Prostate gland (tissue), 2 donors: ENCODE results near the gene STK17B. TPM values are rescaled to one million over a fixed set of nuclear protein-coding genes. Genes with fewer than 3 reads are reported as not detected.

Experiments used
- DNase-seq: peaks from one replicate; pipeline ENCODE4 v3.0.0-alpha.2; 2019; ENCODE audit warnings: low spot score
- H3K27ac ChIP-seq, 2 donors: fragments of 200-600 bp; sonication (generic); 2 replicates each; pipeline ENCODE4 v1.5.1; 2017 to 2019
- H3K27me3 ChIP-seq: fragments of 200-600 bp; sonication (generic); replicated peaks from 2 replicates; pipeline ENCODE4 v1.5.1; 2019; ENCODE audit not compliant: insufficient read depth
- H3K36me3 ChIP-seq, 2 donors: fragments of 200-600 bp; sonication (generic); 1 replicate in 1 of 2; 2 replicates in 1 of 2; pipeline versions ENCODE4 v1.5.1 to v1.8.1; 2017 to 2019
- H3K4me1 ChIP-seq: fragments of 200-600 bp; sonication (generic); replicated peaks from 2 replicates; pipeline ENCODE4 v1.5.1; 2019
- H3K4me3 ChIP-seq, 2 donors: fragments of 200-600 bp; sonication (generic); 2 replicates each; pipeline ENCODE4 v1.5.1; 2017 to 2019
- H3K9me3 ChIP-seq: fragments of 200-600 bp; sonication (generic); 2 replicates; pipeline ENCODE4 v1.5.1; 2017
- POLR2A ChIP-seq: fragments of 450-650 bp; IDR thresholded peaks from one replicate; pipeline ENCODE4 v1.6.1; 2016; ENCODE audit warnings: antibody characterized with exemption, mild to moderate bottlenecking
- POLR2AphosphoS5 ChIP-seq: sonication (generic); formaldehyde crosslinking; IDR thresholded peaks from one replicate; pipeline ENCODE4 v1.6.1; 2017; ENCODE audit warnings: antibody characterized with exemption
- WGBS: methylation state at CpG from one replicate; pipeline ENCODE4 v1.1.5; 2018; 5-methylcytosine and 5-hydroxymethylcytosine counted together
- intact Hi-C: fragments of 100-400 bp; cut with DNase I; formaldehyde crosslinking; loops from one replicate; pipeline ENCODE4 v1.14.2; 2022
- total RNA-seq, 2 donors: library from RNA; depleted of rRNA; stranded (reverse); fragments of >200 nt; gene quantifications; one replicate each; pipeline ENCODE4 v1.1.0, GENCODE V29; 2016
- TF ChIP-seq, protein P1 (sequence below), 4 experiments: fragments of 200-600 bp in 2 of 4; fragments of 450-650 bp in 2 of 4; sonication (generic) in 2 of 4; IDR thresholded peaks; 1 replicate in 3 of 4; 2 replicates in 1 of 4; pipeline ENCODE4 v1.5.1; 2016 to 2019; ENCODE audit warnings: antibody characterized with exemption in 4 of 4, mild to moderate bottlenecking in 2 of 4, moderate library complexity in 2 of 4

The STK17B gene
- total RNA-seq, 2 donors from 2014 or later = 24.6 to 25.0 TPM

DNA sequence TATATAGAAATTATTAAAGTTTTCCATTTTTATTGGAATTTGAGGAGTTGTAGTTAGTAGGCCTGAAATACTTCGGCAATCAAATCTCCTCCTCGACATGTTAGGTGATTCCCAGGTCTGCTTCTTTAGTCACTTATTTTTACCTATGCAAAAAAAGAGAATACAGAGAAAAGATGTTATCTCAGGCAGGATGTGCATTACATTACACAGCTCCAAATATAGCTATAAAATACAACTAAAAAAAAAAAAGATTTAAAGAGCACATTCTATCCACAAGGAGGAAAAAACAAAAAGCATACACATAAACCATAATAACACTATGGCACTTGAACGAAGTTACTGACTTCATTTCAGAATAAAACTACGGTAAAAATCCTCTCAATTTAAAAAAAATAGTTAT, 8.1 kb downstream of the STK17B start:
- Histone ChIP-seq H3K9me3 (no peaks in the 10 kb centered on the region), H3K27ac (no peak overlapping the region), H3K27me3 (no peaks in the 10 kb centered on the region), H3K4me3 (no peak overlapping the region), H3K4me1 (no peaks in the 10 kb centered on the region), H3K36me3 (no peaks in the 10 kb centered on the region)
- WGBS = 81% methylated on average over 4 of the region's 4 CpGs
- TF ChIP-seq POLR2A = no peak
- intact Hi-C loops = no loop called here
- no peak for DNase-seq

DNA sequence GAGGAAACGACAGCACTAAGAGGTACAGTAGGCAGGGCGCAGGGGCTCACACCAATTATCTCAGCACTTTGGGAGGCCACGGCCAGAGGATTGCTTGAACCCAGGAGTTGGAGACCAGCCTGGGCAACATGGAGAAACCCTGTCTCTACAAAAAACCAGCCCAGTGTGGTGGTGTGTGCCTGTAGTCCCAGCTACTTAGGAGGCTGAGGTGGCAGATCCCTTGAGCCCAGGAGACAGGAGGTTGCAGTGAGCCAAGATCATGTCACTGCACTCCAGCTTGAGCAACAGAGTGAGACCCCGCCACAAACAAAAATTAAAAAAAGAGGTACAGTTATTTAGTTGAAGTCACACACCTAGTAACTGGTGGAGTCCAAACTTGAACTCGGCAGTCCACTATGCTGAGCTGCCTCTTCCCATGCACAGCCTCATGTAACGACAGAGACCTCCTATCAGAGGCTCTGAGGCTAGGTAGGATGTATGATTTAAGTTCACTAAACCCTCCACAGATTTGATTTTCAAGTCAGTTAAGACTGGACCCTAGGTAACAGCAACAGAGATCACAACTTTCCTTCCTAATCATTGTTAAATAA, 8.7 kb downstream of the STK17B start:
- TF ChIP-seq POLR2AphosphoS5 = no peak
- Histone ChIP-seq H3K9me3 (no peaks in the 10 kb centered on the region), H3K36me3 (no peaks in the 10 kb centered on the region), H3K27ac (no peak overlapping the region), H3K4me1 (no peaks in the 10 kb centered on the region), H3K27me3 (no peaks in the 10 kb centered on the region), H3K4me3 (no peak overlapping the region)
- intact Hi-C loops = no loop called here
- no peak for DNase-seq
- over 99% methylated on average over 6 of the region's 6 CpGs for WGBS

DNA sequence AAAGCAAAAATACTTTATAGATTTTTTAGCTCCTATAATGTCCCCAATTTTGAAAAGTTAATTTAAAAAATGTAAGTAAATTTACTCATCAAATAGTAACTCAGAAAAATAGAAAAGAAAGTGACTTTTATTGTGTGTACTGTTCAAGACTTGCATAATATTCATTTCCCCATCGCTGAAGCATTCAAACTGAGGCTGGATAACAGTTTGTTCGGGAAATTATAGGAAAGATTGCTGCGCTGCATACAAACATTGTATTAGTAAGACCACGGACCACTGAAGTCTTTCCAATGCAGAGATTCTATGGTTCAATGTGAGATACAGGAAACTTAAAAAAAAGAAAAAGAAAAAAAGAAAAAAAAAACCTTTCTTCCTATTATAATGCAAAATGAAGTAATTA, 10.4 kb downstream of the STK17B start:
- no peak for TF ChIP-seq POLR2AphosphoS5
- no peak for TF ChIP-seq POLR2A
- TF ChIP-seq, protein P1, sequence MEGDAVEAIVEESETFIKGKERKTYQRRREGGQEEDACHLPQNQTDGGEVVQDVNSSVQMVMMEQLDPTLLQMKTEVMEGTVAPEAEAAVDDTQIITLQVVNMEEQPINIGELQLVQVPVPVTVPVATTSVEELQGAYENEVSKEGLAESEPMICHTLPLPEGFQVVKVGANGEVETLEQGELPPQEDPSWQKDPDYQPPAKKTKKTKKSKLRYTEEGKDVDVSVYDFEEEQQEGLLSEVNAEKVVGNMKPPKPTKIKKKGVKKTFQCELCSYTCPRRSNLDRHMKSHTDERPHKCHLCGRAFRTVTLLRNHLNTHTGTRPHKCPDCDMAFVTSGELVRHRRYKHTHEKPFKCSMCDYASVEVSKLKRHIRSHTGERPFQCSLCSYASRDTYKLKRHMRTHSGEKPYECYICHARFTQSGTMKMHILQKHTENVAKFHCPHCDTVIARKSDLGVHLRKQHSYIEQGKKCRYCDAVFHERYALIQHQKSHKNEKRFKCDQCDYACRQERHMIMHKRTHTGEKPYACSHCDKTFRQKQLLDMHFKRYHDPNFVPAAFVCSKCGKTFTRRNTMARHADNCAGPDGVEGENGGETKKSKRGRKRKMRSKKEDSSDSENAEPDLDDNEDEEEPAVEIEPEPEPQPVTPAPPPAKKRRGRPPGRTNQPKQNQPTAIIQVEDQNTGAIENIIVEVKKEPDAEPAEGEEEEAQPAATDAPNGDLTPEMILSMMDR (IDR thresholded peaks at IDR 0.05) = no peak

DNA sequence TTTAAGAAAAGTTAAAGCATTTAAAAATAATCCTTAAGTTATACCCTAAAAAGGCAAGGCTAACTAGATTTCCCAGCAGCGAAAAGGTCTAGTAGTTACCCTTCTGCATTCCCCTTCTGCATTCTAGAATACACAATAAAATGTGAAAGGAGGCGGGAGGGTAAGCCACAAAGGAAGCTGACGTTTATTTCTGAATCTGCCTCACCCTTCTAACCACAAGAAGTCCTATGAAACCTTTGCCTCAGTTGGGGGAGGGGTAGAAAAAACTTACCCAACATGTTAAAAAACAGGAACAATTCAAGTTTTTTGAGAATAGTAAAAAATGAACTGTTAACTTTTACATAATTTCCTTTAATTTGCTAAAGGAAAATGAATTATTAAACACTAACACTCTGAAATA, 11.3 kb downstream of the STK17B start:
- Histone ChIP-seq H3K4me3 (no peak overlapping the region), H3K27me3 (no peaks in the 10 kb centered on the region), H3K9me3 (no peaks in the 10 kb centered on the region), H3K4me1 (no peaks in the 10 kb centered on the region), H3K36me3 (no peaks in the 10 kb centered on the region), H3K27ac (no peak overlapping the region)
- TF ChIP-seq, protein P1 (IDR thresholded peaks at IDR 0.05) = no peak
- peak; percentile 73 for TF ChIP-seq POLR2AphosphoS5
- peak; percentile 51 for DNase-seq
- 31% methylated on average over 3 of the region's 3 CpGs for WGBS
- intact Hi-C loops = no loop called here

More for the DNA sequence above, 10.4 kb downstream of the STK17B start:
- Histone ChIP-seq H3K9me3 (no peaks in the 10 kb centered on the region), H3K4me3 (no peak overlapping the region), H3K27me3 (no peaks in the 10 kb centered on the region), H3K4me1 (no peaks in the 10 kb centered on the region), H3K36me3 (no peaks in the 10 kb centered on the region), H3K27ac (no peak overlapping the region)
- 78% methylated on average over 4 of the region's 4 CpGs for WGBS
- intact Hi-C loops = no loop called here
- no peak for DNase-seq

DNA sequence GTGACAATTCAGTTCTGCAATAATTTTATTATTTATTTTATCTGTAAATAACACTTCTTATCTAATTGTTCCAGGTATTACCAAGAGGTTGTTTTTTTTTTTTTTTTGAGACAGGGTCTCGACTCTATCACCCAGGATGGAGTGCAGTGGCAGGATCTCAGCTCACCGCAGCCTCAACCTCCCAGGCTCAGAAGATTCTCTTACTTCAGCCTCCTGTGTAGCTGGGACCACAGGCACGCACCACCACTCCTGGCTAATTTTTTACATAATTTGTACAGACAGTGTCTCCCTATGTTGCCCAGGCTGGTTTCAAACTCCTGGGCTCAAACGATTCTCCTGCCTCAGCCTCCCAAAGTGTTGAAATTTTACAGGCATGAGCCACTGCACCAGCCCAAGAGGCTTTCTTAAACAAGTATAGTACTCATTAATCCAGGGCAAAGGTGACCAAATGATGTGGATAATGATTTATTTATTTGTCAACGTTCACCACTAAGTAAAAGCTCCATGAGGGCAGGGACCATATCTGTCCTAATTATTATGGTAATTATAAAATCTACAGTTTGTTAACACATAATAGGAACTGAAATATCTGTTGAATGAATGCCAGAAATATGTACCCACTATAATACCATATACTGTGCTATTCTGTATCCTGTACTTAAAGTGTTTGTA, 12.0 kb downstream of the STK17B start:
- TF ChIP-seq, protein P1 (IDR thresholded peaks at IDR 0.05) = no peak
- TF ChIP-seq POLR2AphosphoS5 (no peak), POLR2A (no peak)
- Histone ChIP-seq H3K27me3 (no peaks in the 10 kb centered on the region), H3K27ac (no peak overlapping the region), H3K36me3 (no peaks in the 10 kb centered on the region), H3K9me3 (no peaks in the 10 kb centered on the region), H3K4me3 (no peak overlapping the region), H3K4me1 (no peaks in the 10 kb centered on the region)
- intact Hi-C loops = no loop called here
- no peak for DNase-seq
- WGBS = 85% methylated on average over 5 of the region's 5 CpGs

DNA sequence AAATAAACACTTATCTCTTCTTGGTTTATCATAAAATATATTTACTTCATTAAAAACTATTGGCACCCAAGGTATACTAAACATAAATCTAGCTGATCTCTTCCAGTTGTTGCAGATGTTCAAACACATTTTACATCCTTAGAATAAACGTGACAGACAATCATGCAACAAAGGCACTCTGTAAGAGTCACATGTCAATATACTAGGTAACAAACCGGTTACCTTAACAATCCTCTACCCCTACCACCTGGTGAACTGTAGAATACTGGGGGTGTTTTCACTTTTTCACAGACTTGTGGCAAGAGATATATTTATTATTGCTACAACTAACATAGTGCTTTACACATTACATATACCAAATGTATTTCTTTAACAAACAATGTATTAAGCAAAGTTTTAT, 15.8 kb downstream of the STK17B start:
- Histone ChIP-seq H3K27ac (no peak overlapping the region), H3K9me3 (no peaks in the 10 kb centered on the region), H3K4me3 (no peak overlapping the region), H3K36me3 (no peaks in the 10 kb centered on the region), H3K4me1 (no peaks in the 10 kb centered on the region), H3K27me3 (no peaks in the 10 kb centered on the region)
- 22% methylated on average over 2 of the region's 2 CpGs for WGBS
- DNase-seq = no peak
- TF ChIP-seq POLR2AphosphoS5 = no peak
- TF ChIP-seq POLR2A = no peak
- TF ChIP-seq, protein P1 (IDR thresholded peaks at IDR 0.05) = no peak
- intact Hi-C loops = no loop called here
